Measurements from ENCODE around the gene ACVR2B.

The ACVR2B gene

GRCh38 chr3:38488949-38489348, 35.3 kb downstream of the ACVR2B start:
- no peak for DNase-seq (ENCODE audit: low read depth)

- no peak for DNase-seq (ENCODE audit: low read depth)
Measured at GRCh38 chr3:38489766-38490165, 36.1 kb downstream of the ACVR2B start.

DNA sequence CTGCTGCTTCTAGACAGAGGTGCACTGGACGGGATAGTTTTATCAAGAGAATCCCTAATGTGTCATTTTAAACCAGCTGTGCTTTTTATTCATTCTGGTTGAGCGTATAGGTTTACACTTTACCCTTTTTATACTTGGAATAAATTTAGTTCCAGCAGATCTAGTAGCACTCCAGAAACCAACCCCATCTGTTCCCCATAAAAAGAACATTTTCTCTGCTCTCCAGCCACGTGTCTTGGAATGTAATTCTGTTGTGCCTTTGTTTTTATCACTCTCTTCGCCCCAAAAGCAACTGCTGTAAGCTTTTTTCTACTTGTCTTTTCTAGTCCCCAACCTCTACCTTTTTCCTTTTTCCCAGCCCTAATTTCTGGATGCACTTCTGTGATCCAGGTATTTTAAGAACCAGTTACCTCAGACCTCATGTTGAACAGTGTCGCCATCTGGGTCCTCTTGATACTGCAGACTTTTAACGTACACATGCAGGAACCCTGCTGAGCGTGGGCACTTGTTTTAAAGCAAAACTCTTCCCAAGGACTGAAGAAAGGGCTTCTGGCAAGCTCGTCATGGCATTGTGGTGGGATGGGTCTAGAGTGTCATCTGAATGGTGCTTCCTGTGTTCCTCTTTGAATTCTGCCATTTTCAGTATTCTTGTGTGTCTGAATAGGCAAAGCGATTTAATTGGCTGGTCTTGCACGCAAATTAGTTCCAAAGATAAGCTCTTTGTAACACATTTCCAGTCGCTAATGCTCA, 36.8 kb downstream of the ACVR2B start:
- DNase-seq (ENCODE audit: low read depth), result no peak

GRCh38 chr3:38491215-38491614, 37.5 kb downstream of the ACVR2B start:
- DNase-seq (ENCODE audit: low read depth), result no peak

DNA sequence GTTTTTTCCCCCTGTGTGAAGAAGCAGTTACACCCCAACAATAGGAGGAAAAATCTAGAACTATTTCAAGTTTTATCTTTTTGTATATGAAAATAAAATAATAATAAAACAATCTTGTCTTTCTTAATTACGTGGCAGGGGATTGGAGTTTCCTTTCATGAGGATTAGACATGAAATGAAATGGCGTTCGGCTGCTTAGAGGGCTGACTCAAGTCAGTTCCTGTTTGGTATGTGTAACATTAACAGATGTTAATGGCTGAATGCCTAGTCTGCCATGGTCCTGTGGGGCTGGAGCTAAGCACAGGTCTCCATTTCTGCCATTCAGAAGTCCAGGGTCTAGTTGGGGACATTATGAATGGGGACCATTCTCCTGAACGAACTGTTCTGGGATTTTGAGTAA, 39.3 kb downstream of the ACVR2B start:
- no peak for DNase-seq (ENCODE audit: low read depth)

DNA sequence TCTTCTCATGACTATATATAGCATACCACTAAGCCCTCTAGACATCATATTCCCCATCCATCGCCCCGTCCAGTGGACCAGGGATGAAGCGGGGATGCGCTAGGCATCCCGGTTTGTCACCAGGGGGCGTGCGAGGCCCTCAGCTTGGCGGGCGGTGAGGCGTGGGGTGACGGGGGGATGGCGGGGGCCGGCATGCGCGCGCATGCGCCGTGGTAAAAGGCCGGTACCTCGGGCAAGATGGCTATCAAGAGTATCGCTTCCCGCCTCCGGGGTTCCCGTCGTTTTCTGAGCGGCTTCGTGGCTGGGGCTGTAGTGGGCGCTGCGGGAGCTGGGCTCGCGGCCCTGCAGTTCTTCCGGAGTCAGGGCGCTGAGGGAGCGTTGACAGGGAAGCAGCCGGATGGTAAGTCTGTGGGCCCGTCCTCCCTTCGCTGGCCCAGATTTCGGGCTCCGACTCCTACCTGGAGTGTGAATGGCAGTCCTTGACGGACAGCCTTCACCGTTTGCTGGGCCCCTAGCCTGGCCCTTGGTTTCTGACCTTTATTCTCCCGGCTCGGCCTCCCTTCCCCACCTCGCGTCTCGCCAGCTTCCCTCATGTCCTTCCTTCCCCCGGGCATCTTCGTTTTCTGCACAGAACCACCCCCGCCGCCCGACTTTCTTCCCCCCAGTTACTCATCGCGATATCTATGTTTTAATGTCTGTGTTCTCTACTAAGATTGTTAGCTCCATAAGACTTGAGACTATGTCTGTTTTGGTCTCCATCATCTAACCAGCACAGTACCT, 42.6 kb downstream of the ACVR2B start, which contains the start of gene EXOG:
Gene EXOG (plus strand): TSS at position 210 of the 780 bp plus-strand sequence. CDS start 28 bp downstream, at position 238.
- peak; percentile 91 for DNase-seq (ENCODE audit: low read depth)

DNA sequence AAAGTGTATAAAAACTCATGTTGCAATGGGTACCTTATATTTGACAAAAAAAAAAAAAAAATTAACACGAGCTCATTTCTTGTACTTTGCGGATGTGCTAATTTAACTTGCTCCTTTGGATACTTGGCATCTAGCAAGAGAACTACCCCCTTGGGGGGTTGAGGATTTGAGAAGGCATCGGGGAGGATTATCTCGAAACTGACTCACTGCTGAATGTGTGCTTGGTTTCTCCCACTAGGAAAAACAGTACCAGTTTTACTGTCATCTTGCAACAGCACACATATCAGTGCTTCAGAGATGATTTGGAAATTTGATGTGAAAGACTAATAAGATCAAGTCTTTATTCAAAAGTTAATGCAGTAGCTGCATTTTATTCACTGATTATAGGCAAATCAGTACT, 43.3 kb downstream of the ACVR2B start:
- DNase-seq (ENCODE audit: low read depth), result no peak

DNA sequence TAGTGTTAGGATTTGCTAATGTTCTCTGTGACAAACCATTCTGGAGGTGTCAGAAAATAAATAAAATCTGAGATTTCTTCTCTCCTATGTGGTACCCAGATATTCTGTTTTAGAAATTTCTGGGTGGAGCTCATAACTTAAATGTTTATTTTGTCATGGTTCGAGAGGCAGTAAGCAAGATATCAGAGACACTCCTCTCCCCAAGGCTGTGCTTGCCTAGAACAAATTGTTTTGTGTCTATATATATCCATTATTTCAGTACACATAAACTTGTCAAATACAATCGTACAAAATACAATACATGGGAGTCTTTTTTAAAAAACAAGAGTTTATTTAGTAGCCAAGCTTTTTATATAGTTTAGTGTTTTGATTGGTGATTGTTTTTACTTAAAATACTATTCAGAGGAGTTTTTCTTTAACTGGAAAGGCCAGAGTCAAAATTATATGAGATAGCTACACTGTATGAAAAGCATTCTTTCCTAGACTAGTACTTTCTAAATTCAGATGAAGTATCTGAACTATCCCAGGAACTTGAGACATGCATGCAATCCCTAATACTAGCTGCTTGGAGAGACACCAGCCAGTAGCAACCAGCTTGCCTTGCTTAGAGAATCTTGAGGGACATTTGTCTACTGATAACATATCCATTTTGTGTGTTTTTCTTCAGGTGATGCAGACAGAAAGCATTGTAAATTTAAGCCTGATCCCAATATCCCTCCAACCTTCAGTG, 47.2 kb downstream of the ACVR2B start:
- DNase-seq (ENCODE audit: low read depth), result no peak

DNA sequence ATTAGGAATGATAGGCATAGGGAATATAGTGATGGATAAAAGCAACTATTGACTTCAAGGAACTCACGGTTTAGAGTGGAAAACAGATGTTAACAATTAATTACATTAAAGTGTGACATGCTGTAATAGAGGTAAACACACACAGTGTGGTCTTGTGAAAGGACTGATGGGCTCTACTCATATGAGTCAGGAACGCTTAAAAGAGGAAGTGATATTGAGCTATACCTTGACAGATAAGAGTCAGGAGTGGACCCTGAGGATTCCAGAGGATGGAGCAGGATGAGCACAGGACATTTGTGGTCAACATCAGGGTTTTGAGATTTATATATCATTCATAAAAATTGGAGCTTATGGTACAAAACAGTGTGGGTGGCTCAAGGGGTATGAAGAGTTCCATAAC, 53.4 kb downstream of the ACVR2B start:
- no peak for DNase-seq (ENCODE audit: low read depth)

- DNase-seq (ENCODE audit: low read depth), result no peak
Measured at GRCh38 chr3:38509732-38510131, 56.0 kb downstream of the ACVR2B start.

DNA sequence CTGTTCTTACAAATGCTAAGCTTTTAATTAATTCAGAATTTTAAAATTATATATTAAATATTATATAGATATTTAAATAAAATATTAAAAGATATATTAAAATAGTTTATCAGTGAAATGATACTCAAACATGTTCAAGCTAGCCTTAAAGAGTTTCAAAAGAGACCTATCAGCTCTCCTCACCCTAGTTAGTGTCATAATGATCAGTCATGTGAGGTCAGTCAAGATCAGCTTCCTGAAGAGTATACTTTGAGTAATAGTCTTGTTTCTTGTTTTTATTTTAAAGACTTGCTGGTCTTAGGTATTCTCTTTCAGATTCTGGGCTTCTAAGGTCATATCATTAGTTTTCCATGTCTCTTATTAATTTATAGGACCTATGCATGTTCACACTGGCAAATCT, 56.9 kb downstream of the ACVR2B start:
- no peak for DNase-seq (ENCODE audit: low read depth)

DNA sequence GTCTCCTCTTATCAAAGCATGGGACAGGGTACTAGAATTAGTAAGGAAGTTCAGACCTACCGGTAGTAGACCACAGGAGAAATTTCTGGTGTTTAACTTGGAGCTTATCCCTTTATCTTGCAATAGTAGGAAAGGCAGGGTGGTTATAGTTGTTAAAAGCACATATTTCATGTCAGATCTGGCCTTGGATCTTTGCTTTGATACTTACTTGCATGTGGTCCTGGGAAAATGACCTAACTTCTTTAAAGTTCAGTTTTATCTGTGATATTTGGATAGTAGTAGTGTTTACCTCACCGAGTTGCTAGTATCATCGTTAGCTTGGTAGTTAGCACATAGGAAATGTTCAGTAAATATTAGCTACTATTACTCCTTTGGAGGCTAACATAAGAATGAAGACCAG, 57.9 kb downstream of the ACVR2B start:
- DNase-seq (ENCODE audit: low read depth), result no peak

- no peak for DNase-seq (ENCODE audit: low read depth)
Measured at GRCh38 chr3:38515367-38515766, 61.7 kb downstream of the ACVR2B start.

GRCh38 chr3:38516669-38517068, 63.0 kb downstream of the ACVR2B start:
- DNase-seq (ENCODE audit: low read depth), result no peak

DNA sequence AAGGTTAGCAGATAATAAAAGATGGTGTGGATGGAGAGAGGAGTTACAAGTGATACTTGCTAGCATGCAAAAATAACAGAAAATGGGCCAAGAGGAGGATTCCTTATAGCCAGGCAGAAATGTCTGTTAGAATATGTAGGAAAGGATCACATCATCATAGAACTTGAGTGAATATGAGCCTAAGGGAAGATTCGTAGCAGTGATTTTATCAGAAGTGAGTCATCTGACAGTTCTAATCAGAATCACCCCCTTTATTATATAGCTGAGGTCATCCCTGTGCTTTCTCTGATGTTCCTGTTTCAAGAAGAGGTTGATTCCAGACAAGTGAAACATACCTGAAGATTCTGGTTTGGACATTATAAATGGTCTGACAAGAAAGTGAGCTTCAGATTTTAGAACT, 65.3 kb downstream of the ACVR2B start:
- no peak for DNase-seq (ENCODE audit: low read depth)

DNA sequence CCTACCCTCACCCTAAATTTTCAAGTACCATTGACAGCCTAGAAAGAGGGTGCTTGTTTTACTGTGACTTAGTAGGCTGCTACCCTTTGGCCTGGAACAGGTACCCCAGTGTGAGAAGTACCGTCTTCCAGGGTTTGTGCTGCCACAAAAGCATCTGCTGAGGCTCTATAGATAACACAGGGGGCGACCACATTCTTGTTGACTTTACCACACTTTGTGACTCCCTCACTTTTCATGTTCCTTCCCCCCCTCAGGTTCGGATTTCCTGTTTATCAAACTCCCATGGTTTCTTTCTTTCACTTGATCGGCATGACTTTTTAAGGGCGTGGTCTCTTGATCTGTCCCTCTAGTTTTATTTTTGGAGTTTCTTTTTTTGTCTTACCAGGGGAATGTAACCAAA, 66.0 kb downstream of the ACVR2B start:
- DNase-seq (ENCODE audit: low read depth), result no peak

- DNase-seq (ENCODE audit: low read depth), result peak; percentile 46
Measured at GRCh38 chr3:38521391-38521987, 67.8 kb downstream of the ACVR2B start.

- DNase-seq (ENCODE audit: low read depth), result no peak
Measured at GRCh38 chr3:38522002-38522401, 68.3 kb downstream of the ACVR2B start.

GRCh38 chr3:38524141-38524739, 70.5 kb downstream of the ACVR2B start:
- no peak for DNase-seq (ENCODE audit: low read depth)

DNA sequence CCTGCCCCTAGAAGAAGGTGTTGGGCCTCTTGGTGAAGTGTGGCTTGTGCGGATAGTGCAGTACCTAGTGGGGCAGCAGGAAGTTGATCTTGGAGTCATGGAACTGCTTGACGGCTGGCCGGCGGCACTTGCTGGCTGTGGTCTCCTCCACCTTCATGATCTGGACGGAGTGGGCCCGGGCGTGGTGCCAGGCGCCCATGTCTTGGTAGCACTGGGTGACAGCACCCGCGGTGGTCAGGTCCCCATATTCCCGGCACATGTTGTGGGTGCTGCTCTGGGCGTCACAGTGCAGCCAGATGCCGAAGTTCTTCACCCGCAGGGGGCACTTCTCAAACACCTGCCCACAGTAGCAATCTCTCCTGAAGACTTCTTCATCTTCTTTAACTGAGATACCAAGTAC, 73.1 kb downstream of the ACVR2B start:
- DNase-seq (ENCODE audit: low read depth), result no peak

- no peak for DNase-seq (ENCODE audit: low read depth)
Measured at GRCh38 chr3:38528457-38528856, 74.8 kb downstream of the ACVR2B start.

GRCh38 chr3:38532529-38532928, 78.8 kb downstream of the ACVR2B start:
- no peak for DNase-seq (ENCODE audit: low read depth)
